GM11168 (cell line): ENCODE results near the gene HRG.

Experiments used
- in situ Hi-C: fragments of 300-500 bp; cut with MboI; formaldehyde crosslinking; loops from one replicate; pipeline ENCODE4 v1.12.0; 2022; ENCODE audit warnings: low sequenced_read_pairs; ENCODE audit not compliant: unreplicated experiment

The HRG gene

GRCh38 chr3:186636536-186636935 lies 29.3 kb upstream of the HRG start:
- in situ Hi-C loops: no loop called here

GRCh38 chr3:186637686-186638085 lies 28.1 kb upstream of the HRG start:
- in situ Hi-C loops: no loop called here

GRCh38 chr3:186638259-186638658 lies 27.6 kb upstream of the HRG start:
- in situ Hi-C loops: no loop called here

- in situ Hi-C loops: no loop called here
Observed at GRCh38 chr3:186639778-186640472, 25.9 kb upstream of the HRG start, which contains the start of gene FETUB. Gene FETUB, plus strand, starts transcription at chr3:186640399. Its CDS starts 62 bp downstream, at chr3:186640461.

GRCh38 chr3:186640473-186640818 lies 25.4 kb upstream of the HRG start:
- in situ Hi-C loops: no loop called here

- in situ Hi-C loops: no loop called here
Observed at GRCh38 chr3:186640929-186641328, 24.9 kb upstream of the HRG start.

- in situ Hi-C loops: no loop called here
Observed at GRCh38 chr3:186642014-186642413, 23.8 kb upstream of the HRG start.

- in situ Hi-C loops: no loop called here
Observed at GRCh38 chr3:186643493-186643892, 22.3 kb upstream of the HRG start.

GRCh38 chr3:186644683-186645082 lies 21.1 kb upstream of the HRG start:
- in situ Hi-C loops: no loop called here

- in situ Hi-C loops: no loop called here
Observed at GRCh38 chr3:186646106-186646505, 19.7 kb upstream of the HRG start.

GRCh38 chr3:186646841-186647240 lies 19.0 kb upstream of the HRG start:
- in situ Hi-C loops: no loop called here

- in situ Hi-C loops: no loop called here
Observed at GRCh38 chr3:186648851-186649250, 17.0 kb upstream of the HRG start.

- in situ Hi-C loops: no loop called here
Observed at GRCh38 chr3:186651678-186652215, 14.1 kb upstream of the HRG start.

- in situ Hi-C loops: no loop called here
Observed at GRCh38 chr3:186653080-186653707, 12.6 kb upstream of the HRG start.

- in situ Hi-C loops: no loop called here
Observed at GRCh38 chr3:186653984-186654383, 11.8 kb upstream of the HRG start.

- in situ Hi-C loops: no loop called here
Observed at GRCh38 chr3:186663361-186664118, 2.3 kb upstream of the HRG start.

- in situ Hi-C loops: no loop called here
Observed at GRCh38 chr3:186664119-186664495, 1.7 kb upstream of the HRG start.

GRCh38 chr3:186664506-186664905 lies 1.3 kb upstream of the HRG start:
- in situ Hi-C loops: no loop called here

- in situ Hi-C loops: no loop called here
Observed at GRCh38 chr3:186668426-186668825, 2.6 kb downstream of the HRG start.

GRCh38 chr3:186669378-186670084 lies 3.7 kb downstream of the HRG start:
- in situ Hi-C loops: no loop called here

- in situ Hi-C loops: no loop called here
Observed at GRCh38 chr3:186670155-186670554, 4.3 kb downstream of the HRG start.
